GM10847 (cell line): Measurements from ENCODE around the gene TOGARAM1.

Experiments
- POLR2A ChIP-seq: IDR thresholded peaks from 2 replicates; pipeline ENCODE4 v1.6.1; 2011; ENCODE audit not compliant: insufficient read length; ENCODE audit errors: extremely low read depth

TOGARAM1 gene

DNA sequence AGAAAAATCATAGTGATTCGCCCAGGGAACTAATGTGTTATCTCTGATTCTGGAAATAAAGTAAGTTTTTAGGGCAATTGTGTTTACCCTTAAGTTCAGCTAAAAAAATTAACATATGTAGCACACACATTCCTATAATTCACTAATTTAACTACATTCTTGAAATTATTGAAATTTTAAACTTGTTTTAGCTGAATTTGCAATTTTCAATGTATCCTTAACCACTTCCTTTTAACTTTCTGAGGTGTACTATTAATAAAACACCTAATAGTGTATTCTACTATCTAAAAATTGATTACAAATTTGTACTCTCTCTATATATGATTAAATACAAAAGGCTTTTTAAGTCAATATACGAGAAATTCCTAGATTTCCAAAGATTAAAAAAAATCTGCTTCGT, 2.5 kb upstream of the TOGARAM1 start:
- no peak for TF ChIP-seq POLR2A

DNA sequence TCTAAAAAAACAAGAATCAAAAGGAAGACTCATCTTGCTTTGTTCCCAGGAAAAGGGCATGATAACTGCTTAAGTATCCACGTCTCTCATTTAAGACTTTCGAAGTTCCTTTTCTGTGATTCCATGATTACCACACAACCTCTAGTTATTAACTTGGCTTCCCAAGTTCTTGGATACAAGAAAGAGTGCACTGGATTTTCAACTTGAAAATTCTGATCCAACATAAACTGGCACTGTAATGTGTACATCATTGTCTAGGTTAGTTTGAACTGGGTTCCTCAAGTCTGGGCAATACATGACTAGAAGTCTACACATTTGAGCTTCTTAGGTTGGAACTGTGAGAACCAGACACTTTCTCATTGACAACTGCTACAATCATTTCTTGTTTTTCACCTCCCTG, 1.8 kb upstream of the TOGARAM1 start:
- no peak for TF ChIP-seq POLR2A

DNA sequence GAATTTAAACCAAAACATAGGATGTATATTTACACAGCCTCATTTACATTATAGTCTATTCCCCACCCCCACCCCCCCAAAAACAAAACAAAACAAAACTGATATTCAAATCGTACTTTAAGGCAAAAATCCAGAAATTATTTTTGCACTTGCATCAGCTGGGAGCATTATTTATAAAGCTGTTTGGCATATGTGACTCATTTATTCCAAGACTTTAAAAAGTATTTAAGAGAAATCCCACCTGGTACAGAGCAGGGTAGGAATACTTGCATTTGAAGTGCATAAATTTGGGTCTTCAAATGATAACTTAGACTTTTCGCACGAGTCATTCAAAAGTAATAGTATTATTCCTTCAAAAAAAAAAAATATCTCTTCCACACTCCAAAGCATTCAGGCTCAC, 1.3 kb upstream of the TOGARAM1 start:
- no peak for TF ChIP-seq POLR2A

DNA sequence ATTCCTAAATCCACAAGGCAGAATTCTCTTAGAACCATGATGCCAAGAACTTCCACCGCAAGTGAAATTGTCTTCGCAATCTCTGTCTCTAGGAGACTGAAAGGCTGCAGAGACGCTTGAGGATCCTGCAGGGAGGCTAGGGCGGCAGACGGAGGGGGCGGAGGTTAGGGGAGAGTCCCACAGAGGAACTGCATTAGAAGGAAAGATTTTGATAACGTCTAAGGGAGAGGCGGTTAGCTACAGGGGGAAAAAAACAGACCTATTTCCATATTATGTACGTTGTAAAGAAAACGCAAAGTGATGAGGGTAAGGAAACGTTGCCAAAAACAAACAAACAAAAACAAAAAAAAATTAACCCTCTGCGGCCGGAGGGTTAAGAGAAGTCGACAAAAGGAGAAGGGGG, 838 bp upstream of the TOGARAM1 start:
- no peak for TF ChIP-seq POLR2A

DNA sequence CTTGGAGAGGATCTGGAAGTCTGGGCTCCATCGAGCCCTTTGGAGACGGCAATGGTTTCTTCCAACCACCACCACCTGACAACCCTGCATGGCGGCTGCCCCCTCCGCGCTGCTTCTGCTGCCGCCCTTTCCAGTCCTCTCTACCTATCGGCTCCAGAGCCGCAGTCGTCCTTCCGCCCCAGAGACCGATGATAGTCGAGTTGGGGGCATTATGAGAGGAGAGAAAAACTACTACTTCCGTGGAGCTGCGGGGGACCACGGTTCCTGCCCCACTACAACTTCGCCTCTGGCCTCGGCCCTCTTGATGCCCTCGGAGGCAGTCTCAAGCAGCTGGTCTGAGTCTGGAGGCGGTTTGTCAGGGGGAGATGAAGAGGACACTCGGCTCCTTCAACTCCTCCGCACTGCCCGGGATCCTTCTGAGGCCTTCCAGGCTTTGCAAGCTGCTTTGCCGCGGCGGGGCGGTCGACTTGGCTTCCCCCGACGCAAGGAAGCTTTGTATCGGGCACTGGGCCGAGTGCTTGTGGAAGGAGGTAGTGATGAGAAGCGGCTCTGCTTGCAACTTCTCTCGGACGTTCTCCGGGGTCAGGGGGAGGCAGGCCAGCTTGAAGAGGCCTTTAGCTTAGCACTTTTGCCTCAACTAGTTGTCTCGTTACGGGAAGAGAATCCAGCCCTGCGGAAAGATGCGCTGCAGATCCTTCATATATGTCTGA, 499 bp downstream of the TOGARAM1 start:
- TF ChIP-seq POLR2A = peak; percentile 15

DNA sequence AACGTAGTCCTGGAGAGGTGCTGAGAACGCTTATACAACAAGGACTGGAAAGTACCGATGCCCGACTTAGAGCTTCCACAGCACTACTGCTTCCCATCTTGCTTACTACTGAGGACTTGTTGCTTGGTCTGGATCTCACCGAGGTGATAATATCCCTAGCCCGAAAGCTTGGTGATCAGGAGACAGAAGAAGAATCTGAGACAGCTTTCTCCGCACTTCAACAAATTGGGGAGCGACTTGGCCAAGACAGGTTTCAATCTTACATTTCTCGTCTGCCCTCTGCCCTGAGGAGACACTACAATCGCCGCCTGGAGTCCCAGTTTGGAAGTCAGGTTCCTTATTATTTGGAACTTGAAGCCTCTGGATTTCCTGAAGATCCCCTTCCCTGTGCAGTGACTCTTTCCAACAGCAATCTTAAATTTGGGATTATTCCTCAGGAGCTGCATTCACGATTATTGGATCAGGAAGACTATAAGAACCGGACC, 1.1 kb downstream of the TOGARAM1 start:
- TF ChIP-seq POLR2A = no peak

DNA sequence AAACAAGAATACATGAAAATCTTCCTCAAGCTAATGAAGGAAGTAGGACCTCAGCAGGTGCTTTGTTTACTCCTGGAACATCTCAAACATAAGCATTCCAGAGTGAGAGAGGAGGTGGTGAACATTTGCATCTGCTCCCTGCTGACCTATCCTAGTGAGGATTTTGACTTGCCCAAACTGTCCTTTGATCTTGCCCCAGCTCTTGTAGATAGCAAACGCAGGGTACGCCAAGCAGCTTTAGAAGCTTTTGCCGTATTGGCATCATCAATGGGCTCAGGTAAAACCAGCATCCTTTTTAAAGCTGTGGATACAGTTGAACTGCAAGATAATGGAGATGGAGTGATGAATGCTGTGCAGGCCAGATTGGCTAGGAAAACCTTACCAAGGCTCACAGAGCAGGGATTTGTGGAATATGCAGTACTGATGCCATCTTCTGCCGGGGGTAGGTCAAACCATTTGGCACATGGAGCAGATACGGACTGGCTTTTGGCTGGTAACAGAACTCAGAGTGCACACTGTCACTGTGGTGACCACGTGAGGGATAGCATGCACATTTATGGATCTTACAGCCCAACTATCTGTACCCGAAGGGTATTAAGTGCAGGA, 1.9 kb downstream of the TOGARAM1 start:
- no peak for TF ChIP-seq POLR2A

DNA sequence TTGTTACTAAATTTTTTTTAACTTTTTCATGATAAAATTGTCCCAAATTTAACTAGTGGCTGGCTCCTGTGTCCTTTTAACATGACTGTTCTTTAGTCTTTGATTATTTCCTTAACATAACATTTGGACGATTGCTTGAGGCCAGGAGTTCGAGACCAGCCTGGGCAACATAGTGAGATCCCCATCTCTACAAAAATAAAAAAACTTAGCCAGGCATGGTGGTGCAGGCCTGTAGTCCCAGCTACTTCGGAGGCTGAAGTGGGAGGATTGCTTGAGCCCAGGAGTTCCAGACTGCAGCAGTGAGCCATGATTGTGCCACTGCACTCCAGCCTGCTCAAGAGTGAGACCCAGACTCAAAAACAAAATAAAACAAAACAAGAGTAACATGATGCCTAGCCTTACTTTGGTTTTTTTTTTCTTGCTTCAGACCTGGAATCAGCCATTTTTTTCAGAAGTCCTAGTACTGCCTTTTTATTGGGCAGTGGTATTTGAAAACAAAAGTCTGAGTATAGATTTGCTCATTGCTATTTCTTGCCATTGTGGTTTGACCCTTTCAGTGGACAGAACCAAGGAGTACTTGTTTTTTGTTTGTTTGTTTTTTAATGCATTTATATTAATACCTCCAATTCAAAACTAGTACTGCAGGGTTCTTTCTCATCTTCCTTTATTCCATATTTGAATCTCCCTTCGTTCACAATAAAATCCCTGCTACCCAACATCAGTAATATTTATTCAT, 4.8 kb downstream of the TOGARAM1 start:
- TF ChIP-seq POLR2A = no peak

DNA sequence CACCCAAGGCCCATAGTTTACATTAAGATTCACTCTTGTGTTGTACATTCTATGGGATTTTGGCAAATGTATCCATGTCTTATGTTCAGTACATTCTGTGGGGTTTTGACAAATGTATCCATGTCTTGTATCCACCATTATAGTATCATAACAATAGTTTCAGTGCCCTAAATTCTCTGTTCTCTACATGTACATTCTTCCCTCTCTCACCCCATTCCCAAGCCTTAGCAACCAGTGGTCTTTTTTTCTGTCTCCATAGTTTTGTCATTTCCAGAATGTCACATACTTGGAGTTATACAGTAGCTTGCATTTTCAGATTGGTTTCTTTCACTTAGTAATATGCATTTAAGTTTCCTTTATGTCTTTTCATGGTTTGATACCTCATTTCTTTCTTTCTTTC, 6.7 kb downstream of the TOGARAM1 start:
- TF ChIP-seq POLR2A = no peak

DNA sequence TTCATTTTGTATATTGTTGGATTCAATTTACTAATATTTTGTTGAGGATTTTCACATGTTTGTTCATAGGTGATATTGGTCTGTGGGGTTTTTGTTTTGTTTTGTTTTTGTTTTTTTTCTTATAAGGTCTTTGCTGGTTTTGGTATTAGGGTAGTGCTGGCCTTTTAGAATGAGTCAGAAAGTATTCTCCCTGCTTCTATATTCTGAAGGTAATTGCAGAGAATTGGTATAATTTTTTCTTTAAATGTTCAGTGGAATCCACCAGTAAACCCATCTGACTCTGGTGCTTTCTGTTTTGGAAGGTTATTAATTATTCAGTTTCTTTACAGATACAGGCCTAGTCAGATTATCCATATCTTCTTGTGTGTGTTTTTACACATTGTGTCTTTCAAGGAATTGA, 8.9 kb downstream of the TOGARAM1 start:
- no peak for TF ChIP-seq POLR2A

DNA sequence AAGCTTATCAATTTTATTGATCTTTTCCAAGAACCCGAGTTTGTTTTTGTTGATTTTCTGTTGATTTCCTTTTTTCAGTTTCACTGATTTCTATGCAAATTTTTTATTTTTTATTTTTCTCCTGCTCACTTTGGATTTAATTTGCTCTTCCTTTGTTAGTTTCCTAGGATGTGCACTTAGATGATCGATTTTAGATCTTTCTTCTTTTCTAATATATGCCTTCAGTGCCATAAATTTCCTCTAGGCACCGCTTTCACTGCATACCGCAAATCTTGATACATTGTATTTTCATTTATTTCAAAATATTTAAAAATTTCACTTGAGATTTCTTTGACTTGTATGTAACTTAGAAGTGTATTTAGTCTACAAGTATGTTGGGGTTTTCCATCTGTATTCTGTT, 9.5 kb downstream of the TOGARAM1 start:
- TF ChIP-seq POLR2A = no peak

DNA sequence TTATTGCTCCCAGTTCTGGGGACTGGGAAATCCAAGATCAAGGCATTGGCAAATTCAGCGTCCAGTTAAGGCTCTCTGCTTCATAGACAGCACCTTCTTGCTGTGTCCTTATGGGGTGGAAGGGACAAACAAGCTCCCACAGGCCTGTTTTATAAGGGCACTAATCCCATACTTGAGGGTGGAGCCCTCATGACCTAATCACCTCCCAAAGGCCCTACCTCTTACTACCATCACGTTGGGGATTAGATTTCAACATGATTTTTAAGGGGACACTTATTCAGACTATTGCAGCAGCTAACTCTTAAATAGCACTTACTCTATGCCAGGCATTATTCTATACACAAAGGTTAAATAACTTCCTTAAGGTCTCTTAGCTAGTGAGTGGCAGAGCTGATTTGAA, 17.3 kb downstream of the TOGARAM1 start:
- TF ChIP-seq POLR2A = no peak

DNA sequence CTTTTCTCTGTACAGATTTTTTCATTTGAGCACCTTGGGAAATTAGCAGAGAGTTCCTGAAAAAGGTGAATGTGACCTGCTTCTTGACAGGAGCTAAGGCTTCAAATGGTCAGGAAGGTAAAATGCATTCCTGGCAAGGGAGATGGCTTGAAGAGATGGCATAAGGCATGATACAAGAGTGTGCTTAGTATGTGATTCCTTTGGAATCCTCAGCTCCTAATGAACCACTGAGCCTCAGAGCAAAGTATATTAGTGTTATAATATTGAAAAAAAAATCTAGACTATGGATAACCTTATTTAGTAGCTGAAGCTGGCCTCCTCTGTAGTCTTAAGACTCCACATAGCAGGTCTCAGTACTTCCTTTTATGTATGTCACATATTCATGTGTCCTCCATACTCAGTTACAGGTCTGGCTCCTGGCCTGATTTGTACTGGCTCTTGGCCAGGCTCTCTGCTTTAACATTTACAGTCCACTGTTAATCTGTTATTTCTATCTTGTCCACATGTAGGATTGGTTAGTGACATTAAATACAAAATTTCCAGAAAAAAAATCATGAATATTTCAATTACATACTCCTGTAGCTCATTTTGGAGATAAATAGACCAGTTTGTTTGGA, 17.9 kb downstream of the TOGARAM1 start:
- no peak for TF ChIP-seq POLR2A

DNA sequence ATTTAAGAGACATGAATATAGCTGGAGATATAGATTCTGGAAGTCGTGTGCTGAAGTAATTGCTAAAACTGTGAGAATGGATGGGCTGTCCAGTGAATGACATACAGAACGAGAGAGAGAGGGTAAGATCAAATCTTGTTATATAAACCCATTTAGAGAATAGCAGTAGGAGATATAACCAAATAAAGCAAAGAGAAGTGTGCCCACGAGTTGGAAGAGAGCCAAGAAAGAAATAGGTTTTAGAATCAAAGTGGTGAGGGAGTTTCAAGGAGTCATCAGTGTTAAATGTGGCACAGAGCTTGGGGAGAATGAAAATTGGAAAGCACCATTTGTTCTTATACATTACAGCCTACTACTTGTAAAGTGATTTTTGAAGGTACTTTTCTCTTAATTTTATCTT, 19.2 kb downstream of the TOGARAM1 start:
- no peak for TF ChIP-seq POLR2A

DNA sequence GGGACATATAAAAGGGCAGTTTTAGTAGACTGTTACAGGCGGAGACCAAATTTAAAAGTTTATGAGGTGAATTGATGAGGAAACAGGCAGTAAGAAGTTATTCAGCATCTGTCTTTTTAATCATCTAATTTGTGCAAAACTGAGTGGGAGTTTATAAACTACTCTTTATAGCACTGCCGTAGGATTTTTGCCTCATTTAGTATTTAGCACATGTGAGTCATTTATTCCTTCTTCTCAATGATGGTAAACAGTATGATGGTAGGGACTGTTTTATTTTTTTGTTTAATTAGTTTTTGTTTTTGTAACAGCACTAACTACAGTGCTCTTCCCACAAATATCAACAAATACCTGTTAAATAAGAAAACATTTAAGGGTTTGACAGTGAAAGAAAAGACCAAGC, 20.6 kb downstream of the TOGARAM1 start:
- TF ChIP-seq POLR2A = no peak

DNA sequence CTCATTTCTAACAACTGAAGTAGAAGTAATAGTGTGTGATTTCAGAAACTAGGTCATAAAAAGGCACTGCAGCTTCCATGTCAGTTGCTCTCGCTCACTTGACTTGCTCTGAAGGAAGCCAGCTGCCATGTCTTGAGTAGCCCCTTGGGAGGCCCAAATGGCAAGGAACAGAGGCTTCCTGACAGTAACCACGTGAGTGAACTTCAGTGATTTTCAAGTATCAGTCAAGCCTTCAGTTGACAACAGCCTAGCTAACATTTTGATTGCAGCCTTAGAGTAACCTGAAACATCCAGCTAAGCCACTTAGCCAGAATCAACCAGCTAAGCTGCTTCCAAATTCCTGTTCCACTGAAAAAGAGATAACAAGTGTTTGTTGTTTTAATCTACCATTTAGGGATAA, 26.7 kb downstream of the TOGARAM1 start:
- TF ChIP-seq POLR2A = no peak
